Myocyte (in vitro differentiated cells): ENCODE results near the gene ATL2. TPM values are rescaled to one million over a fixed set of nuclear protein-coding genes. Genes with fewer than 3 reads are reported as not detected.

ENCODE experiments used
- DNase-seq: peaks from one replicate; pipeline ENCODE4 v3.0.0-alpha.2; 2012; ENCODE audit warnings: low read depth
- total RNA-seq: library from RNA; depleted of rRNA; stranded (reverse); fragments of >200 nt; gene quantifications from 2 replicates; pipeline ENCODE4 v1.2.3, GENCODE V29; 2014

Gene ATL2
- total RNA-seq, 1 donor from 2014 or later = 110 TPM

GRCh38 chr2:38248707-38249106 is 128.4 kb downstream of the ATL2 start:
- DNase-seq = no peak

- DNase-seq = no peak
Observed at GRCh38 chr2:38248255-38248654, 128.8 kb downstream of the ATL2 start.

DNA sequence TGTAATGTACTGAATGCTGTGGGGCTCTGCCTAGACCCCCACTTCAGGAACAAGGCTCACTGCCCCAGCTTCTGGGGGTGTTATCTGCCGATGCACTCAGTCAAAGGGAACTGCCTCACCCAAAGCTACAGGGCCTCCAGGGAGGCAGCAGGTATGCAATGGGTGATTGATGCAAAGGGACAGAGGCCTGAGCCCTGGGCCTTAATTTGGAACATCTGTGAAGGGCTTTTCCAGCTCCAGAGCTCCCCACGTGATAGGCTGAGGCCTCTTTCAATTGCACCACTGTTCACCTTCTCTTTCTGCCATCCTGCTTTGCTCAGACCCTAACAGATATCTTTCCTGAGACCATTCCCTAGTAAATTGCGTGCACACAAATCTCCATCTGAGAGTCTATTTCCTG is 131.0 kb downstream of the ATL2 start:
- DNase-seq = no peak

- DNase-seq = peak; percentile 63
Observed at GRCh38 chr2:38245114-38245641, 131.9 kb downstream of the ATL2 start.

DNA sequence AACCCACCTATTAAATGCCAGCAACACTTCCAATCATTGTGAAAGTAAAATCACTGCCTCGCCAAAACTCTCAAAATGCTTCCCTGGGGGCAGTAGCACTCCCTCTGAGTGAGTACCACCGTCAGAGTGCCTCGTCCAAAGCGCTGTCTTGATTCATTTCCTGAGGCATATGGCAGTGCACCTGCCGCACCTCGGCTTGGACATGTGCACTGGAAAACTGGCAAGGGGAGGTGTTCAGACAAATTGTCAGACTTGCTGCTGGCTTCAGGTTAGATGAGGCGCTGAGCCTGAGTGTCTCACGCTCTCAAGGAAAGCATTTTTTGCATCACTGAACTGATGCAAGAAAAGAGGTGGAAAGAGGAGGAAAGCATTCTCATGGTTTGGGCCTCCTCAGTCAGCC is 132.8 kb downstream of the ATL2 start:
- no peak for DNase-seq

Other genes starting within 250 kb of the ATL2 start
- 36.2 and 44.1 TPM in 2 replicates for gene HNRNPLL, start 225.7 kb upstream of the ATL2 start, total RNA-seq